Endothelial cell (in vitro differentiated cells): ENCODE measurements around the gene BSPRY. TPM values are rescaled to one million over a fixed set of nuclear protein-coding genes. Genes with fewer than 3 reads are reported as not detected.
A peak's percentile ranks its signal among the peaks of the same experiment; 100 is the strongest.
"Not testable (repeated sequence)": the region's sequence is repeated elsewhere in the genome, so short reads cannot be mapped to it uniquely, and the experiment has no call there.

Experiments
- DNase-seq: peaks from one replicate; pipeline ENCODE4 v3.0.0; 2021; ENCODE audit warnings: low spot score
- H3K27ac Mint-ChIP-seq: one replicate; pipeline ENCODE4 v1.8.0; 2021; ENCODE audit warnings: mixed read lengths, inconsistent platforms; ENCODE audit not compliant: unreplicated experiment
- H3K27me3 Mint-ChIP-seq: one replicate; pipeline ENCODE4 v1.8.0; 2021; ENCODE audit warnings: mild to moderate bottlenecking, moderate library complexity, mixed read lengths, inconsistent platforms; ENCODE audit not compliant: unreplicated experiment
- H3K36me3 Mint-ChIP-seq: one replicate; pipeline ENCODE4 v1.8.0; 2021; ENCODE audit warnings: mild to moderate bottlenecking, low read depth, mixed read lengths, inconsistent platforms; ENCODE audit not compliant: unreplicated experiment
- H3K4me1 Mint-ChIP-seq: one replicate; pipeline ENCODE4 v1.8.0; 2021; ENCODE audit warnings: mild to moderate bottlenecking, mixed read lengths, inconsistent platforms; ENCODE audit not compliant: unreplicated experiment
- H3K4me3 Mint-ChIP-seq: one replicate; pipeline ENCODE4 v1.8.0; 2021; ENCODE audit warnings: mild to moderate bottlenecking, mixed read lengths, inconsistent platforms; ENCODE audit not compliant: unreplicated experiment
- H3K9me3 Mint-ChIP-seq: one replicate; pipeline ENCODE4 v1.8.0; 2021; ENCODE audit warnings: mixed read lengths, inconsistent platforms; ENCODE audit not compliant: unreplicated experiment
- CTCF ChIP-seq: fragments of 200-600 bp; sonication (generic); IDR thresholded peaks from one replicate; pipeline ENCODE4 v1.5.0; 2021; ENCODE audit warnings: antibody characterized with exemption; ENCODE audit not compliant: unreplicated experiment
- total RNA-seq: library from RNA; stranded (reverse); fragmentation: NEBNext Ultra II Directional; extraction: Animal tissue kit (Norgen Biotek cat#: 25700); gene quantifications from one replicate; pipeline ENCODE4 v1.2.1, GENCODE V29; 2021; ENCODE audit not compliant: unreplicated experiment

The BSPRY gene
- total RNA-seq, 1 donor from 2014 or later: 0.15 TPM

GRCh38 chr9:113401027-113401792, 51.9 kb downstream of the BSPRY start, which contains the start of gene ALAD:
Gene ALAD, minus strand, starts transcription at chr9:113401284. Its CDS starts 7,725 bp downstream, at chr9:113393559.
- H3K27ac Mint-ChIP-seq: no peak within 1 kb of the TSS
- DNase-seq: peak; percentile 100
- peaks cover 9% of the 10 kb centered on the region for H3K4me1 Mint-ChIP-seq

GRCh38 chr9:113403646-113404045, 54.3 kb downstream of the BSPRY start:
- DNase-seq: no peak
- Mint-ChIP-seq H3K27ac (no peak overlapping the region), H3K36me3 (peaks cover 13% of the 10 kb centered on the region)

More at GRCh38 chr9:113401027-113401792, 51.9 kb downstream of the BSPRY start, which contains the start of gene ALAD:
- Mint-ChIP-seq H3K9me3 (no peaks in the 10 kb centered on the region), H3K27me3 (peaks cover 3% of the 10 kb centered on the region), H3K36me3 (no peaks in the 10 kb centered on the region), H3K4me3 (peak within 1 kb of the TSS; percentile 90)
- peak; percentile 85 for TF ChIP-seq CTCF

GRCh38 chr9:113406353-113406752, 57.0 kb downstream of the BSPRY start:
- DNase-seq, H3K9me3 Mint-ChIP-seq, H3K27ac Mint-ChIP-seq, H3K27me3 Mint-ChIP-seq, H3K4me3 Mint-ChIP-seq: not testable (repeated sequence)
- Mint-ChIP-seq H3K4me1 (peaks cover 18% of the 10 kb centered on the region), H3K36me3 (peaks cover 21% of the 10 kb centered on the region)

More at GRCh38 chr9:113403646-113404045, 54.3 kb downstream of the BSPRY start:
- Mint-ChIP-seq H3K4me1 (peaks cover 4% of the 10 kb centered on the region), H3K9me3 (no peaks in the 10 kb centered on the region), H3K4me3 (no peak overlapping the region), H3K27me3 (peaks cover 3% of the 10 kb centered on the region)
- no peak for TF ChIP-seq CTCF

GRCh38 chr9:113406873-113407511, 57.7 kb downstream of the BSPRY start:
- peak; percentile 63 for DNase-seq
- peak; percentile 65 for TF ChIP-seq CTCF
- Mint-ChIP-seq H3K36me3 (peaks cover 21% of the 10 kb centered on the region), H3K4me1 (peaks cover 18% of the 10 kb centered on the region)
- not testable (repeated sequence) for H3K4me3 Mint-ChIP-seq, H3K27me3 Mint-ChIP-seq, H3K9me3 Mint-ChIP-seq, H3K27ac Mint-ChIP-seq

GRCh38 chr9:113409481-113409880, 60.1 kb downstream of the BSPRY start:
- no peak for TF ChIP-seq CTCF
- peaks cover 21% of the 10 kb centered on the region for H3K36me3 Mint-ChIP-seq
- peak overlapping the region; percentile 100 for H3K4me3 Mint-ChIP-seq
- H3K9me3 Mint-ChIP-seq: no peaks in the 10 kb centered on the region
- peak overlapping the region; percentile 76 for H3K27ac Mint-ChIP-seq
- peaks cover 18% of the 10 kb centered on the region for H3K4me1 Mint-ChIP-seq
- DNase-seq: no peak
- H3K27me3 Mint-ChIP-seq: peaks cover 7% of the 10 kb centered on the region
